ENCODE data around the gene MGRN1.

DNA sequence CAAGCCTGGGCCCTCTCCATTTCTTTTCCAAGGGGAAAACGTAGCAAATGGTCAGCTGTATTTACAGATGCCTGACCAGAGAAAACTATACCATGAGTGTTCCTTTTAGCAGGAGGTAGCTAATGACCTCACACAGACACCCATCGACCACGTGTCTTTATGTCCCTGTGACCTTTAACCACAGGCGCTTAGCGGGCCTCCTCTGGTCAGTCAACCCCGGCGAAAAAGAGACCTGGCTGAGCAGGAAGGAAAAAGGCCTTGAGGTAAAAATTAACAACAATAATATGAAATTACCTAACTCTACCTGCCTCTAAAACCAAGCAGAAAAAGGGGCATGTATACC lies 77.8 kb downstream of the MGRN1 start:
- TF ChIP-seq POLR2A (IDR thresholded peaks at IDR 0.05): no peak
- TF ChIP-seq, protein P1, sequence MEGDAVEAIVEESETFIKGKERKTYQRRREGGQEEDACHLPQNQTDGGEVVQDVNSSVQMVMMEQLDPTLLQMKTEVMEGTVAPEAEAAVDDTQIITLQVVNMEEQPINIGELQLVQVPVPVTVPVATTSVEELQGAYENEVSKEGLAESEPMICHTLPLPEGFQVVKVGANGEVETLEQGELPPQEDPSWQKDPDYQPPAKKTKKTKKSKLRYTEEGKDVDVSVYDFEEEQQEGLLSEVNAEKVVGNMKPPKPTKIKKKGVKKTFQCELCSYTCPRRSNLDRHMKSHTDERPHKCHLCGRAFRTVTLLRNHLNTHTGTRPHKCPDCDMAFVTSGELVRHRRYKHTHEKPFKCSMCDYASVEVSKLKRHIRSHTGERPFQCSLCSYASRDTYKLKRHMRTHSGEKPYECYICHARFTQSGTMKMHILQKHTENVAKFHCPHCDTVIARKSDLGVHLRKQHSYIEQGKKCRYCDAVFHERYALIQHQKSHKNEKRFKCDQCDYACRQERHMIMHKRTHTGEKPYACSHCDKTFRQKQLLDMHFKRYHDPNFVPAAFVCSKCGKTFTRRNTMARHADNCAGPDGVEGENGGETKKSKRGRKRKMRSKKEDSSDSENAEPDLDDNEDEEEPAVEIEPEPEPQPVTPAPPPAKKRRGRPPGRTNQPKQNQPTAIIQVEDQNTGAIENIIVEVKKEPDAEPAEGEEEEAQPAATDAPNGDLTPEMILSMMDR (IDR thresholded peaks at IDR 0.05): no peak
